Gastroesophageal sphincter (tissue), 3 donors: ENCODE data around the gene FBH1.

Experiments
- CTCF ChIP-seq, 4 experiments: fragments of 200-600 bp in 2 of 4; fragments of 450-650 bp in 2 of 4; sonication (generic) in 1 of 4; IDR thresholded peaks; one replicate each; pipeline ENCODE4 v1.5.1; 2017 to 2019; ENCODE audit warnings: antibody characterized with exemption in 4 of 4, mild to moderate bottlenecking in 2 of 4, moderate library complexity in 2 of 4
- POLR2A ChIP-seq, 2 donors: fragments of 450-650 bp; IDR thresholded peaks; one replicate each; pipeline ENCODE4 v1.6.1; 2017; ENCODE audit warnings: antibody characterized with exemption in 2 of 2, mild to moderate bottlenecking in 2 of 2, moderate library complexity in 1 of 2
- POLR2AphosphoS5 ChIP-seq: sonication (generic); formaldehyde crosslinking; IDR thresholded peaks from one replicate; pipeline ENCODE4 v1.6.1; 2017; ENCODE audit warnings: antibody characterized with exemption

DNA sequence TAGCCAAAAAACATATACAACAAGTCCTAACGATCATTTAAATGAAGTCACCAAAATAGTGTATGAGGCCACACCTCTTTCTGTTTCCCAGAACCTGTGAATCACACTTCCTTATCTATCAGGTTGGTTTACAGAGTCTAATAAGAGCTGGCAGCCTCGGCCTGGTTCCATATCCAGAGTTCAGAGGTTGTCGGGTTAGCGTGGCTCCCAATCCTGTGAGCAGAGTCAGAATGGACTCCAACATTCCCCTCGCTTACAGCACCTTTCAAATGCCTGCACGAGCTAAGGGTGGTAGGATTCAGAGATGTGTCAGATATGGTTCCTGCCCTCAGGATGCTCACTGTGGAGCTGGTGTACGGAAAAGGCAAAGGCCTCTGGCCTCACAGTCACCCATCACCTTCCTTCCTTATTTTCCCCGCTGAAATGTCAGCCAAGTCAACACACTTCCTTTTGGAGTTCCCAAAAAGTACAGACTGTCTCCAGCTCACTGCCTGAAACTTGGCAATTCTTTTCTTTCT, 81.3 kb downstream of the FBH1 start:
- TF ChIP-seq CTCF (IDR thresholded peaks at IDR 0.05), result no peak
- peak; percentile 50 for TF ChIP-seq POLR2AphosphoS5
- TF ChIP-seq POLR2A (IDR thresholded peaks at IDR 0.05), result no peak
